DOHH2 (cell line): ENCODE measurements around the gene IFIH1.

Experiments
- H3F3A ChIP-seq: fragments of 200-600 bp; sonication (generic), shearing (Covaris generic); 2 replicates; pipeline ENCODE4 v1.6.0; 2016; ENCODE audit warnings: antibody characterized with exemption, mild to moderate bottlenecking; ENCODE audit not compliant: control insufficient read depth, insufficient read depth
- H3K27ac ChIP-seq: fragments of 200-600 bp; sonication (generic); 2 replicates; pipeline ENCODE4 v1.5.1; 2014; ENCODE audit warnings: low read depth, mild to moderate bottlenecking, low read length, moderate library complexity
- H3K27me3 ChIP-seq: fragments of 200-600 bp; sonication (generic); 2 replicates; pipeline ENCODE4 v1.6.1; 2014; ENCODE audit warnings: mild to moderate bottlenecking, low read length, mixed read lengths; ENCODE audit not compliant: control insufficient read depth
- H3K36me3 ChIP-seq: fragments of 200-600 bp; sonication (generic); 2 replicates; pipeline ENCODE4 v1.6.1; 2014; ENCODE audit warnings: mild to moderate bottlenecking, low read length, moderate library complexity, mixed read lengths; ENCODE audit not compliant: control insufficient read depth
- H3K4me1 ChIP-seq: fragments of 200-600 bp; sonication (generic); 2 replicates; pipeline ENCODE4 v1.6.1; 2014; ENCODE audit warnings: mild to moderate bottlenecking, low read length, mixed read lengths; ENCODE audit not compliant: control insufficient read depth
- H3K4me2 ChIP-seq: fragments of 200-600 bp; sonication (generic); 2 replicates; pipeline ENCODE4 v1.6.0; 2014; ENCODE audit warnings: mild to moderate bottlenecking, low read length, moderate library complexity
- H3K4me3 ChIP-seq: fragments of 200-600 bp; sonication (generic); 2 replicates; pipeline ENCODE4 v1.5.1; 2014; ENCODE audit warnings: mild to moderate bottlenecking, low read length, mixed read lengths
- H3K79me2 ChIP-seq: fragments of 200-600 bp; sonication (generic); 2 replicates; pipeline ENCODE4 v1.6.1; 2014; ENCODE audit warnings: mild to moderate bottlenecking, low read length, mixed read lengths; ENCODE audit not compliant: control insufficient read depth
- H3K9me2 ChIP-seq: fragments of 200-600 bp; sonication (generic); replicated peaks from 2 replicates; pipeline ENCODE4 v1.6.1; 2014; ENCODE audit warnings: mild to moderate bottlenecking, low read length, mixed read lengths; ENCODE audit not compliant: control insufficient read depth
- H3K9me3 ChIP-seq: fragments of 200-600 bp; sonication (generic); 2 replicates; pipeline ENCODE4 v1.6.1; 2014; ENCODE audit warnings: antibody characterized with exemption, low read length, mixed read lengths; ENCODE audit not compliant: control insufficient read depth, insufficient read depth
- H4K20me1 ChIP-seq: fragments of 200-600 bp; sonication (generic); 2 replicates; pipeline ENCODE4 v1.6.0; 2014; ENCODE audit warnings: low read depth, mild to moderate bottlenecking, antibody characterized with exemption, low read length, moderate library complexity; ENCODE audit not compliant: control insufficient read depth, insufficient read depth
- CTCF ChIP-seq: fragments of 200-600 bp; sonication (generic); IDR thresholded peaks from one replicate; pipeline ENCODE4 v1.5.1; 2014; ENCODE audit warnings: antibody characterized with exemption, mild to moderate bottlenecking, low read depth, low read length; ENCODE audit not compliant: poor library complexity, severe bottlenecking
- EZH2phosphoT487 ChIP-seq: fragments of 200-600 bp; sonication (generic); IDR thresholded peaks from 2 replicates; pipeline ENCODE4 v1.6.1; 2017; ENCODE audit warnings: borderline replicate concordance, mild to moderate bottlenecking, antibody characterized with exemption, low read length, moderate library complexity, mixed read lengths

IFIH1 gene

GRCh38 chr2:162277381-162277780 lies 41.1 kb downstream of the IFIH1 start:
- no peaks in the 10 kb centered on the region for H3K27me3 ChIP-seq
- no peaks in the 10 kb centered on the region for H3K36me3 ChIP-seq
- H3K9me2 ChIP-seq = no peaks in the 10 kb centered on the region
- no peaks in the 10 kb centered on the region for H4K20me1 ChIP-seq
- H3K4me2 ChIP-seq = no peak overlapping the region
- no peak overlapping the region for H3K27ac ChIP-seq
- H3K79me2 ChIP-seq = no peaks in the 10 kb centered on the region
- H3F3A ChIP-seq = no peaks in the 10 kb centered on the region
- H3K4me1 ChIP-seq = no peaks in the 10 kb centered on the region
- TF ChIP-seq EZH2phosphoT487 = no peak
- no peak for TF ChIP-seq CTCF
- H3K9me3 ChIP-seq = no peaks in the 10 kb centered on the region
- H3K4me3 ChIP-seq = no peak overlapping the region

GRCh38 chr2:162267996-162268395 lies 50.5 kb downstream of the IFIH1 start:
- no peaks in the 10 kb centered on the region for H3K9me3 ChIP-seq
- no peak overlapping the region for H3K4me2 ChIP-seq
- no peaks in the 10 kb centered on the region for H3F3A ChIP-seq
- no peak overlapping the region for H3K27ac ChIP-seq
- no peaks in the 10 kb centered on the region for H3K36me3 ChIP-seq
- no peaks in the 10 kb centered on the region for H3K9me2 ChIP-seq
- H3K4me3 ChIP-seq = no peak overlapping the region
- no peaks in the 10 kb centered on the region for H4K20me1 ChIP-seq
- H3K4me1 ChIP-seq = no peaks in the 10 kb centered on the region
- no peaks in the 10 kb centered on the region for H3K79me2 ChIP-seq
- H3K27me3 ChIP-seq = no peaks in the 10 kb centered on the region
- TF ChIP-seq CTCF (no peak), EZH2phosphoT487 (no peak)

GRCh38 chr2:162267496-162267895 lies 51.0 kb downstream of the IFIH1 start:
- Histone ChIP-seq H3K27me3 (no peaks in the 10 kb centered on the region), H3K27ac (no peak overlapping the region), H3K4me2 (no peak overlapping the region), H3K4me3 (no peak overlapping the region), H3K79me2 (no peaks in the 10 kb centered on the region), H4K20me1 (no peaks in the 10 kb centered on the region), H3K4me1 (no peaks in the 10 kb centered on the region), H3F3A (no peaks in the 10 kb centered on the region), H3K9me2 (no peaks in the 10 kb centered on the region), H3K9me3 (no peaks in the 10 kb centered on the region), H3K36me3 (no peaks in the 10 kb centered on the region)
- TF ChIP-seq CTCF (no peak), EZH2phosphoT487 (no peak)

- Histone ChIP-seq H3K9me3 (no peaks in the 10 kb centered on the region), H3F3A (no peaks in the 10 kb centered on the region), H3K36me3 (no peaks in the 10 kb centered on the region), H3K4me1 (no peaks in the 10 kb centered on the region), H3K27me3 (no peaks in the 10 kb centered on the region), H4K20me1 (no peaks in the 10 kb centered on the region), H3K4me2 (no peak overlapping the region), H3K4me3 (no peak overlapping the region), H3K27ac (no peak overlapping the region), H3K79me2 (no peaks in the 10 kb centered on the region), H3K9me2 (no peaks in the 10 kb centered on the region)
- TF ChIP-seq EZH2phosphoT487 = no peak
- no peak for TF ChIP-seq CTCF
Observed at GRCh38 chr2:162266460-162266760, 52.1 kb downstream of the IFIH1 start.
